Stomach (tissue), 4 donors: ENCODE data around the gene FPR1.

Source experiments
- POLR2A ChIP-seq, 4 donors: fragments of 450-650 bp; IDR thresholded peaks; one replicate each; pipeline ENCODE4 v1.6.1; 2016; ENCODE audit warnings: antibody characterized with exemption in 4 of 4, control low read depth in 2 of 4, mild to moderate bottlenecking in 1 of 4, moderate library complexity in 1 of 4
- POLR2AphosphoS5 ChIP-seq, 3 donors: sonication (generic); formaldehyde crosslinking; IDR thresholded peaks; one replicate each; pipeline ENCODE4 v1.6.1; 2016; ENCODE audit warnings: antibody characterized with exemption in 3 of 3
- TF ChIP-seq, protein P1 (sequence below), 7 experiments: fragments of 450-650 bp in 4 of 7; fragments of 200-600 bp in 3 of 7; sonication (generic) in 3 of 7; IDR thresholded peaks; one replicate each; pipeline ENCODE4 v1.5.1; 2016 to 2019; ENCODE audit warnings: antibody characterized with exemption in 7 of 7, control low read depth in 2 of 7, mild to moderate bottlenecking in 1 of 7

DNA sequence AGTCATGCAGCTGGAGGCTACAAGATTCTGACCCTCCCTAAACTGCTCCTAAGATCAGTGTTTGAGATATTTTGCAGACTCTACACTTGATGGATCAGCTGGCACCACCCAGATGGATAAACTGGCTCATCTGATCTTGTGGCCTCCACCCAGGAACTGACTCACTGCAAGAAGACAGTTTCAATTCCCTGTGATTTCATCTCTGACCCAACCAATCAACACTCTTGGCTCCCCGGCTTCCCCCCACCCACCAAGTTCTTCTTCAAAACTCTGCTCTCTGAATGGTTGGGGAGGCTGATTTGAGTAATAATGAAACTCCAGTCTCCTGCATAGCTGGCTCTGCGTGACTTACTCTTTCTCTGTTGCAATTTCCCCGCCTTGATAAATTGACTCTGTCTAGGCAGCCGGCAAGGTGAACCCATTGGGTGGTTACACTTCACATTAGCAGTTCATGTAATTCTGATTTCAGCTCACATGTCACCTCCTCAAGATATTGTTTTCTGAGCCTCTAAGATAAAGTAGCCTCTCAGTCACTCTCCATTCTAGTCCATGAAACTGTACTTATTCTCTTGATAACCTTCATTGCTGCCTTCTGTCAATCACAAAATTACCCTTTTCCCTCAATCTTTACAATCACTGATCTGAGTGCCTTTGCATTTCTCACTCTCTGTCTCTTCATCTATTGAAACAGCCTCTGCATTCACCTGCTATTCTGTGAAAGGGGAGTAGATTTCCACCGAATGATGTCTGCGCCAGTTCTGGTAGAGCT is 33.4 kb upstream of the FPR1 start:
- TF ChIP-seq, protein P1, sequence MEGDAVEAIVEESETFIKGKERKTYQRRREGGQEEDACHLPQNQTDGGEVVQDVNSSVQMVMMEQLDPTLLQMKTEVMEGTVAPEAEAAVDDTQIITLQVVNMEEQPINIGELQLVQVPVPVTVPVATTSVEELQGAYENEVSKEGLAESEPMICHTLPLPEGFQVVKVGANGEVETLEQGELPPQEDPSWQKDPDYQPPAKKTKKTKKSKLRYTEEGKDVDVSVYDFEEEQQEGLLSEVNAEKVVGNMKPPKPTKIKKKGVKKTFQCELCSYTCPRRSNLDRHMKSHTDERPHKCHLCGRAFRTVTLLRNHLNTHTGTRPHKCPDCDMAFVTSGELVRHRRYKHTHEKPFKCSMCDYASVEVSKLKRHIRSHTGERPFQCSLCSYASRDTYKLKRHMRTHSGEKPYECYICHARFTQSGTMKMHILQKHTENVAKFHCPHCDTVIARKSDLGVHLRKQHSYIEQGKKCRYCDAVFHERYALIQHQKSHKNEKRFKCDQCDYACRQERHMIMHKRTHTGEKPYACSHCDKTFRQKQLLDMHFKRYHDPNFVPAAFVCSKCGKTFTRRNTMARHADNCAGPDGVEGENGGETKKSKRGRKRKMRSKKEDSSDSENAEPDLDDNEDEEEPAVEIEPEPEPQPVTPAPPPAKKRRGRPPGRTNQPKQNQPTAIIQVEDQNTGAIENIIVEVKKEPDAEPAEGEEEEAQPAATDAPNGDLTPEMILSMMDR (IDR thresholded peaks at IDR 0.05) = no peak
- no peak for TF ChIP-seq POLR2A (IDR thresholded peaks at IDR 0.05)
- no peak for TF ChIP-seq POLR2AphosphoS5 (IDR thresholded peaks at IDR 0.05)
